HFFc6 (cell line): ENCODE data around the gene PODXL2. TPM values are rescaled to one million over a fixed set of nuclear protein-coding genes. Genes with fewer than 3 reads are reported as not detected.

Experiments used
- DNase-seq: peaks from one replicate; pipeline ENCODE4 v3.0.0-alpha.2; 2018
- H3K27ac Mint-ChIP-seq: 2 replicates; pipeline ENCODE4 v1.8.0; 2020; ENCODE audit warnings: mild to moderate bottlenecking, mixed read lengths
- H3K27me3 Mint-ChIP-seq: 2 replicates; pipeline ENCODE4 v1.8.0; 2021; ENCODE audit warnings: mild to moderate bottlenecking, moderate library complexity, mixed read lengths; ENCODE audit not compliant: insufficient read depth
- H3K36me3 Mint-ChIP-seq: 2 replicates; pipeline ENCODE4 v1.8.0; 2021; ENCODE audit warnings: low read depth, mixed read lengths
- H3K4me1 Mint-ChIP-seq: 2 replicates; pipeline ENCODE4 v1.8.0; 2020; ENCODE audit warnings: low read depth, mixed read lengths
- H3K4me3 Mint-ChIP-seq: 2 replicates; pipeline ENCODE4 v1.8.0; 2020; ENCODE audit warnings: mild to moderate bottlenecking, moderate library complexity, mixed read lengths
- H3K9me3 Mint-ChIP-seq: 2 replicates; pipeline ENCODE4 v1.8.0; 2020; ENCODE audit warnings: mild to moderate bottlenecking, mixed read lengths
- total RNA-seq, 6 experiments: library from RNA; stranded (reverse); fragmentation: NEBNext Ultra II Directional; extraction: Animal tissue kit (Norgen Biotek cat#: 25700); gene quantifications; 2 replicates in 1 of 6; 3 replicates in 5 of 6; pipeline ENCODE4 v1.2.3, GENCODE V29; 2021
- TF ChIP-seq, protein P1 (sequence below): fragments of 200-600 bp; sonication (generic); IDR thresholded peaks from 2 replicates; pipeline ENCODE4 v1.5.0; 2021; ENCODE audit warnings: antibody characterized with exemption, mild to moderate bottlenecking

Gene PODXL2
- total RNA-seq, 6 experiments from 2014 or later, result 0.09 TPM; not detected in 5

GRCh38 chr3:127618891-127619290 lies 10.1 kb upstream of the PODXL2 start:
- DNase-seq, result no peak
- peaks cover 23% of the 10 kb centered on the region for H3K36me3 Mint-ChIP-seq
- TF ChIP-seq, protein P1, sequence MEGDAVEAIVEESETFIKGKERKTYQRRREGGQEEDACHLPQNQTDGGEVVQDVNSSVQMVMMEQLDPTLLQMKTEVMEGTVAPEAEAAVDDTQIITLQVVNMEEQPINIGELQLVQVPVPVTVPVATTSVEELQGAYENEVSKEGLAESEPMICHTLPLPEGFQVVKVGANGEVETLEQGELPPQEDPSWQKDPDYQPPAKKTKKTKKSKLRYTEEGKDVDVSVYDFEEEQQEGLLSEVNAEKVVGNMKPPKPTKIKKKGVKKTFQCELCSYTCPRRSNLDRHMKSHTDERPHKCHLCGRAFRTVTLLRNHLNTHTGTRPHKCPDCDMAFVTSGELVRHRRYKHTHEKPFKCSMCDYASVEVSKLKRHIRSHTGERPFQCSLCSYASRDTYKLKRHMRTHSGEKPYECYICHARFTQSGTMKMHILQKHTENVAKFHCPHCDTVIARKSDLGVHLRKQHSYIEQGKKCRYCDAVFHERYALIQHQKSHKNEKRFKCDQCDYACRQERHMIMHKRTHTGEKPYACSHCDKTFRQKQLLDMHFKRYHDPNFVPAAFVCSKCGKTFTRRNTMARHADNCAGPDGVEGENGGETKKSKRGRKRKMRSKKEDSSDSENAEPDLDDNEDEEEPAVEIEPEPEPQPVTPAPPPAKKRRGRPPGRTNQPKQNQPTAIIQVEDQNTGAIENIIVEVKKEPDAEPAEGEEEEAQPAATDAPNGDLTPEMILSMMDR, result no peak
- peaks cover 2% of the 10 kb centered on the region; the same call in 1 of the 2 replicates for H3K27me3 Mint-ChIP-seq
- peaks cover 26% of the 10 kb centered on the region for H3K4me1 Mint-ChIP-seq
- H3K4me3 Mint-ChIP-seq, result no peak overlapping the region
- H3K27ac Mint-ChIP-seq, result no peak overlapping the region
- no peaks in the 10 kb centered on the region for H3K9me3 Mint-ChIP-seq

- TF ChIP-seq, protein P1, result no peak
- Mint-ChIP-seq H3K4me3 (no peak overlapping the region), H3K4me1 (peaks cover 7% of the 10 kb centered on the region), H3K9me3 (no peaks in the 10 kb centered on the region), H3K36me3 (peaks cover 23% of the 10 kb centered on the region), H3K27me3 (peaks cover 2% of the 10 kb centered on the region; the same call in 1 of the 2 replicates), H3K27ac (no peak overlapping the region)
- DNase-seq, result no peak
Observed at GRCh38 chr3:127620637-127621375, 8.2 kb upstream of the PODXL2 start.

DNA sequence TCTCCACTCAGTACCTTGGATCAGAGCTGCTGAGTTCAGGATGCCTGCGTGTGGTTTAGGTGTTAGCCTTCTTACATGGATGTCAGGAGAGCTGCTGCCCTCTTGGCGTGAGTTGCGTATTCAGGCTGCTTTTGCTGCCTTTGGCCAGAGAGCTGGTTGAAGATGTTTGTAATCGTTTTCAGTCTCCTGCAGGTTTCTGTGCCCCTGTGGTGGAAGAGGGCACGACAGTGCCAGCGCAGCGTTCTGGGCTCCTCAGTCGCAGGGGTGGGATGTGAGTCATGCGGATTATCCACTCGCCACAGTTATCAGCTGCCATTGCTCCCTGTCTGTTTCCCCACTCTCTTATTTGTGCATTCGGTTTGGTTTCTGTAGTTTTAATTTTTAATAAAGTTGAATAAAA lies 7.0 kb upstream of the PODXL2 start:
- DNase-seq, result no peak
- Mint-ChIP-seq H3K4me3 (no peak overlapping the region), H3K27me3 (peaks cover 2% of the 10 kb centered on the region; the same call in 1 of the 2 replicates), H3K36me3 (peaks cover 23% of the 10 kb centered on the region), H3K9me3 (no peaks in the 10 kb centered on the region), H3K4me1 (no peaks in the 10 kb centered on the region; the same call in 1 of the 2 replicates), H3K27ac (no peak overlapping the region)
- TF ChIP-seq, protein P1, result no peak

DNA sequence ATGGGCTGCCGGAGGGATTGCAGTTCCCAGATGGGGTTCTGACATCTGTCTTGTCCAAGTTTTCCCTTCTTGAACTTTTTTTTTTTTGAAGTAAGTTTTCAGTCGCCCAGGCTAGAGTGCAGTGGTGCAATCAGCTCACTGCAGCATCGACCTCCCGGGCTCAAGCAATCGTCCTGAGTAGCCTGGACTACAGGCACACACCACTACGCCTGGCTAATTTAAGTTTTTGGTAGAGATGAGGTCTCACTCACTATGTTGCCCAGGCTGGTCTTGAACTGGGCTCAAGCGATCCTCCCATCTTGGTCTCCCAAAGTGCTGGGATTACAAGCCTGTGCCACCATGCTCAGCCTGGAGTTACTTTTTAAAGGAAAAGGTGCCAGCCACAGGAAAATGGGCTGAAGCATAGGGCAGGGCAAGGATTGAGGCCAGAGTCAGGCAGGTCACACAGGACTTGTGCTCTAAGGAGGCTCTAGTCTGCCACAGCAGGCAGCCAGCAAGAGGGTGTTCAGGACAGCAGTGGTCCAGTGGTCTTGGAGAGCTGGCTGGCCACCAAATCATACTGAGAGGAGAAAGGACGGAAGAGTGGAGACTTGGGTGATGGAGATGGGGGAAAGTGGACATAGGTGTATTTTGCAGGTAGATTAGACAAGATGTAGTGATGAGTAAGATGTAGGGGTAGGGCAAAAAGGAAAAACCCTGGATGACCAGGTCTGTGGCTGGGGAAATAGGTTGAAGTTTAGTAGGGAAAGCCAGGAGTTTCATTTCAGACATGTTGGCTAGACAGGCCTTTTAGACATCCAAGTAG lies 6.0 kb upstream of the PODXL2 start:
- TF ChIP-seq, protein P1, result no peak
- no peaks in the 10 kb centered on the region; the same call in 1 of the 2 replicates for H3K4me1 Mint-ChIP-seq

DNA sequence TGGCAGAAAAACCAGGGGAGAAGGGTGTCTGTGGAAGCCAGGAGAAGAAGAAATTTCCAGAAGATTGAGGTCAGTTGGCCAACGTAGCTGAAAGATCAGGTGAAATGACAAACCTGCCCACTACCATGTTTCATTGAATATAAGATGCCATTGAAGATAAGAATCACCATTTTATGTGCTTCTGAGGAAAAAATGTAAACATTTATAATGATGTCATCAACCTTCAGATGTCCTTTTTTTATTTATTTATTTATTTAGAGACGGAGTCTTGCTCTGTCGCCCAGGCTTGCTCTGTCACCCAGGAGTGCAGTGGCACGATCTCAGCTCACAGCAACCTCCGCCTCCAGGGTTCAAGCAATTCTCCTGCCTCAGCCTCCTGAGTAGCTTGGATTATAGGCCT lies 4.9 kb upstream of the PODXL2 start:
- Mint-ChIP-seq H3K27ac (no peak overlapping the region), H3K36me3 (peaks cover 15% of the 10 kb centered on the region), H3K4me1 (peaks cover 4% of the 10 kb centered on the region; the same call in 1 of the 2 replicates), H3K9me3 (no peaks in the 10 kb centered on the region), H3K4me3 (no peak overlapping the region), H3K27me3 (peaks cover 9% of the 10 kb centered on the region)
- TF ChIP-seq, protein P1, result no peak
- no peak for DNase-seq

More for the DNA sequence above, 6.0 kb upstream of the PODXL2 start:
- Mint-ChIP-seq H3K27ac (no peak overlapping the region), H3K9me3 (no peaks in the 10 kb centered on the region), H3K4me3 (no peak overlapping the region), H3K27me3 (peaks cover 4% of the 10 kb centered on the region), H3K36me3 (peaks cover 22% of the 10 kb centered on the region)
- no peak for DNase-seq
